ENCODE data around the gene WIPF2.
A peak's percentile ranks its signal among the peaks of the same experiment; 100 is the strongest.

The WIPF2 gene

DNA sequence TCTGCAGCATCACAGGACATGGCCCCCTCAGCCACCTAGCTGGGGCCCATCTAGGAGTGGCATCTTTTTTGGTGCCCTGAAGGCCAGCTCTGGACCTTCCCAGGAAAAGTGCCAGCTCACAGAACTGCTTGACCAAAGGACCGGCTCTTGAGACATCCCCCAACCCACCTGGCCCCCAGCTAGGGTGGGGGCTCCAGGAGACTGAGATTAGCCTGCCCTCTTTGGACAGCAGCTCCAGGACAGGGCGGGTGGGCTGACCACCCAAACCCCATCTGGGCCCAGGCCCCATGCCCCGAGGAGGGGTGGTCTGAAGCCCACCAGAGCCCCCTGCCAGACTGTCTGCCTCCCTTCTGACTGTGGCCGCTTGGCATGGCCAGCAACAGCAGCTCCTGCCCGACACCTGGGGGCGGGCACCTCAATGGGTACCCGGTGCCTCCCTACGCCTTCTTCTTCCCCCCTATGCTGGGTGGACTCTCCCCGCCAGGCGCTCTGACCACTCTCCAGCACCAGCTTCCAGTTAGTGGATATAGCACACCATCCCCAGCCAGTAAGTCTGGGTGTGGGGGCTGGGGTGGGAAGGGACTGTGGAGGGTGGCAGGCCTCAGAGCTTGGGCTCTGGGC lies 111.9 kb downstream of the WIPF2 start:
- TF ChIP-seq, protein P1, sequence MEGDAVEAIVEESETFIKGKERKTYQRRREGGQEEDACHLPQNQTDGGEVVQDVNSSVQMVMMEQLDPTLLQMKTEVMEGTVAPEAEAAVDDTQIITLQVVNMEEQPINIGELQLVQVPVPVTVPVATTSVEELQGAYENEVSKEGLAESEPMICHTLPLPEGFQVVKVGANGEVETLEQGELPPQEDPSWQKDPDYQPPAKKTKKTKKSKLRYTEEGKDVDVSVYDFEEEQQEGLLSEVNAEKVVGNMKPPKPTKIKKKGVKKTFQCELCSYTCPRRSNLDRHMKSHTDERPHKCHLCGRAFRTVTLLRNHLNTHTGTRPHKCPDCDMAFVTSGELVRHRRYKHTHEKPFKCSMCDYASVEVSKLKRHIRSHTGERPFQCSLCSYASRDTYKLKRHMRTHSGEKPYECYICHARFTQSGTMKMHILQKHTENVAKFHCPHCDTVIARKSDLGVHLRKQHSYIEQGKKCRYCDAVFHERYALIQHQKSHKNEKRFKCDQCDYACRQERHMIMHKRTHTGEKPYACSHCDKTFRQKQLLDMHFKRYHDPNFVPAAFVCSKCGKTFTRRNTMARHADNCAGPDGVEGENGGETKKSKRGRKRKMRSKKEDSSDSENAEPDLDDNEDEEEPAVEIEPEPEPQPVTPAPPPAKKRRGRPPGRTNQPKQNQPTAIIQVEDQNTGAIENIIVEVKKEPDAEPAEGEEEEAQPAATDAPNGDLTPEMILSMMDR (conservative IDR thresholded peaks at IDR 0.05), result no peak

DNA sequence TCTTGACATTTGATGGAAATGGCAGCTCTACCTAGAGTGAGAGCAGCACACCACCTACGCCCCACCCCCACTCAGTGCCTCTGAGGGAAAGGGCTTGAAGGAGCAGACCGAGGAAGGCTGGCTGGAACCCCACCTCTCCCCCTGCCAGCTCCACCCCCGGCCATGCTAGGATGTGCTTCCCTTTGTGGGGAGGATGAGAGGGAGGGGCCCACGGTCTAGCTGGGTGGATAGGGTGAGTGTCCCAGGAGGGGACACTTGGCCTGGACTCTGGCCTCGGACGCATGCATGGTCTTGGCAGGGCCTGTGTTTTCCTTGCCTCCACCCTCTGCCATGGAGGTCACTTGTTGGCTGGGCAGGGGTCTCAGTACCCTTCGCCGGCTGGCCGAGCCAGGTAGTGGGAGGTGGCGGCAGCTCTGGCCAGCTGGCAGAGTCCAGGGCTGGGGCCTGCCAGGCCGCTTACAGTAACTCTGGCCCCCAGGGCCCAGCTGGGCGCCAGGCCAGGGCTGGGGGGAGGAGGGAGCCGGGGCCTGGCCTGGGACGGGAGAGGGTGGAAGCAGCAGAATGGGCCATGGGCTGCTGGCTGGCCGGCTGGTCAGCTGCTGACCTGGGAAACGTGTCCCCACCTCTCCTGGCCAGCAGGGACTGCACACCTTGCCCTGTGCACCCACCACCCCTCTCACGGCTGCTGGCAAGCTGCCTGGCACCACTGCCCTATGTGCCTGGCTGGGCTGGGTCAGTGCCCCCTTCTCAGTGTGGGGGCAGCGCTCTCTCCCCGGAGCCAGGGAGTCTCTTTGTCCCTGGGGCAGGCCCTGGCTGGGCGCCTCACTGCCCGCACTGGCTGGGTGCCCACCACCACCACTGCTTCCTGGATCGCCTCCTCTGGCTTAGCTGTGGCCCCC lies 112.9 kb downstream of the WIPF2 start:
- TF ChIP-seq, protein P1 (conservative IDR thresholded peaks at IDR 0.05), result no peak

More for the DNA sequence above, 111.9 kb downstream of the WIPF2 start:
- H3K27ac ChIP-seq, result peak overlapping the region; percentile 61

More for the DNA sequence above, 112.9 kb downstream of the WIPF2 start:
- H3K27ac ChIP-seq, result peak overlapping the region; percentile 61

Data from VCaP (cell line).